Activated naive CD8-positive, alpha-beta T cell treated with anti-CD3 and anti-CD28 coated beads for 36 hours (primary cell): Measurements from ENCODE around the gene STAM. TPM values are rescaled to one million over a fixed set of nuclear protein-coding genes. Genes with fewer than 3 reads are reported as not detected.

Experiments
- DNase-seq: peaks from one replicate; pipeline ENCODE4 v3.0.0; 2021
- H3K27ac Mint-ChIP-seq: one replicate; pipeline ENCODE4 v1.8.0; 2022; ENCODE audit warnings: mild to moderate bottlenecking, moderate library complexity, mixed read lengths
- H3K27me3 Mint-ChIP-seq: one replicate; pipeline ENCODE4 v1.8.0; 2022; ENCODE audit warnings: mild to moderate bottlenecking, mixed read lengths
- H3K36me3 Mint-ChIP-seq: one replicate; pipeline ENCODE4 v1.8.0; 2021; ENCODE audit warnings: mild to moderate bottlenecking, mixed read lengths
- H3K4me1 Mint-ChIP-seq: one replicate; pipeline ENCODE4 v1.8.0; 2021; ENCODE audit warnings: mixed read lengths
- H3K4me3 Mint-ChIP-seq: one replicate; pipeline ENCODE4 v1.8.0; 2022; ENCODE audit warnings: mild to moderate bottlenecking, moderate library complexity, mixed read lengths
- H3K9me3 Mint-ChIP-seq: one replicate; pipeline ENCODE4 v1.8.0; 2022; ENCODE audit warnings: mixed read lengths
- total RNA-seq, 2 experiments: library from RNA; stranded (reverse); gene quantifications; one replicate each; pipeline ENCODE4 v1.2.3, GENCODE V29; 2021

STAM gene
- total RNA-seq, 2 experiments from 2014 or later: 21.6 to 22.7 TPM

DNA sequence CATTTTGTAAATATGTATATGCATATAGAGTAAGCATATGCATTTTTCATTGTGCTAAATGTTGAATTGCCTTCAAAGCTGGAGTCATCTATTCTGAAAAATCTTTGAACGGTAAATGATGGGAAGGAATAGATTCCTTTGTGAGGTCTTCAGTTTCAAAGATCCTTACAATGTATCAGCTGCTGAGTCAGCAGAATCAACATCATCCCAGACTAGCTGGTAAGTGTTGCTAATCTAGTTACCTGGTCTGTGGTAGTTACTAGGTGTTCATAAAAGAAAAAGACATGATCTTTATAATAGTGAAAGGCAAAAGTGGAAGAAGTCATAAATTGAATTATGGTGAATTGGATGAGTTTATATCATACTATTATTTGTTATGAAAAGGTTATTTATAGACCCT is 10.6 kb upstream of the STAM start:
- DNase-seq: no peak
- Mint-ChIP-seq H3K27me3 (no peaks in the 10 kb centered on the region), H3K4me3 (no peak overlapping the region), H3K36me3 (no peaks in the 10 kb centered on the region), H3K27ac (no peak overlapping the region), H3K9me3 (no peaks in the 10 kb centered on the region), H3K4me1 (no peaks in the 10 kb centered on the region)

GRCh38 chr10:17637869-17638268 is 6.1 kb upstream of the STAM start:
- no peak overlapping the region for H3K4me3 Mint-ChIP-seq
- H3K27me3 Mint-ChIP-seq: no peaks in the 10 kb centered on the region
- H3K9me3 Mint-ChIP-seq: no peaks in the 10 kb centered on the region
- DNase-seq: no peak
- peaks cover 1% of the 10 kb centered on the region for H3K4me1 Mint-ChIP-seq
- peaks cover 13% of the 10 kb centered on the region for H3K36me3 Mint-ChIP-seq
- no peak overlapping the region for H3K27ac Mint-ChIP-seq

DNA sequence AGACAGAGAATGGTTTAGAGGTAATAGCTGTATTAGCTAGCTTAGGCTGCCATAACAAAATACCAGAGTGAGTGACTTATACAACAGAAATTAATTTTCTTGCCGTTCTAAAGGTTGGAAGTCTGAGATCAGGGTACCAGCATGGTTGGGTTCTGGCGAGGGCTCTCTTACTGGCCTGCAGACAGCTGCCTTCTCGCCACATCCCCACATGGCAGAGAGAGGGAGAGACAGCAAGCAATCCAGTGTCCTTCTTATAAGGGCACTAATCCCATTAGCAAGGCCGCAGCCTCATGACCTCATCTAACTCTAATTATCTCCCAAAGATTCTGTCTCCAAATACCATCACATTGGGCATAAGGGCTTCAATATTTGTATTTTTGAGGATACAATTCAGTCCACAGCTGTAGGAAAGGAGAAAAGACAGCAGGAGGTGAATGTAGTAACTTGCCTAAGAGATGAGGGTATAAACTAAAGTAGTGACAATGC is 3.6 kb upstream of the STAM start:
- Mint-ChIP-seq H3K36me3 (peaks cover 24% of the 10 kb centered on the region), H3K9me3 (no peaks in the 10 kb centered on the region), H3K4me1 (peaks cover 9% of the 10 kb centered on the region), H3K27ac (no peak overlapping the region), H3K27me3 (no peaks in the 10 kb centered on the region), H3K4me3 (no peak overlapping the region)
- DNase-seq: no peak

DNA sequence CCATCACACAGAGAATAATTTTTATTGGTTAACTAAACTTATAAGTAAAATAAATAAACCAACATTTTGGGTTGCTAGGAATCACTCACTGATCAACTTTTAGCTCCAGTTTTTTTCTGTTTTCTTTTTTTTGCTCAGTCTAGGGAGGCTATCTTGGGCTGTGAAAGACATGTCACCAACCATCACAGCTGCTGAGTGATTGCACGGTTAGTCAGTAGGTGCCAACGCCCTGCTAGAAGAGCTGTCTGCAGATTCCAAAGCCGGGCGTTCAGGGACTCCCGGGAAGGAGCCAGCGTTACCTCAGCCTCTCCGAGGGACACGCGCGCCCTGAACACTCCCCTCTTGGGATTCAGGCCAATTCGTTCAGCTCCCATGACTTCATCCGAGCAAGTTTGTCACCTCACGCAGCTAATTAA is 604 bp upstream of the STAM start:
- H3K27me3 Mint-ChIP-seq: no peaks in the 10 kb centered on the region
- peak overlapping the region; percentile 100 for H3K27ac Mint-ChIP-seq
- H3K4me3 Mint-ChIP-seq: peak overlapping the region; percentile 96
- H3K9me3 Mint-ChIP-seq: peaks cover 4% of the 10 kb centered on the region
- peaks cover 36% of the 10 kb centered on the region for H3K4me1 Mint-ChIP-seq
- peaks cover 43% of the 10 kb centered on the region for H3K36me3 Mint-ChIP-seq
- DNase-seq: no peak

DNA sequence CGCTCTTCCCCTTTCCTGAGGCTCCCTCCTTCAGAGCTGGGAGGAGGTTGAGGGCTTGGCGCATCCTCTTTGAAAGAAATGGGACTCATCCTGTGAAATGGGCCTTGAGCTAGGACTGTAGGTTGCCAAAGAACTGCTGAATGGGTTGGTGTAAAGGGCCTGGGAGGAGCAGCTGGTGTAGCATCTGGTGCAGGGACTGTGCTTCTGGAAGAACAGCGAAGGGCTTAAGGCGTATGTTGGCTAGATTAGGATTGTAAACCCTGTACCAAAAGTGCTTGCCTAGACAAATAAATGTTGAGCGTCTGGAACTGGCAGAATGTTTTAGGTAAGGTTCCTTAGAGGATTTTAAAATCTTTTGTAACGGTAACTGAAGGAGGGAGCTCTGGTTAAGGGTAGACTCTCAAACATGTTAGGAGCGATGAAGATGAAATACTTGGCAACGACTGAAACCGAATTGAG is 563 bp downstream of the STAM start:
- H3K4me1 Mint-ChIP-seq: peaks cover 46% of the 10 kb centered on the region
- no peaks in the 10 kb centered on the region for H3K27me3 Mint-ChIP-seq
- DNase-seq: no peak
- peaks cover 53% of the 10 kb centered on the region for H3K36me3 Mint-ChIP-seq
- H3K4me3 Mint-ChIP-seq: peak overlapping the region; percentile 96
- peak overlapping the region; percentile 100 for H3K27ac Mint-ChIP-seq
- peaks cover 4% of the 10 kb centered on the region for H3K9me3 Mint-ChIP-seq

GRCh38 chr10:17645621-17646345 is 1.8 kb downstream of the STAM start:
- no peaks in the 10 kb centered on the region for H3K27me3 Mint-ChIP-seq
- H3K4me1 Mint-ChIP-seq: peaks cover 58% of the 10 kb centered on the region
- peak overlapping the region; percentile 100 for H3K27ac Mint-ChIP-seq
- peak overlapping the region; percentile 96 for H3K4me3 Mint-ChIP-seq
- DNase-seq: no peak
- peaks cover 4% of the 10 kb centered on the region for H3K9me3 Mint-ChIP-seq
- H3K36me3 Mint-ChIP-seq: peaks cover 61% of the 10 kb centered on the region

GRCh38 chr10:17647326-17647725 is 3.4 kb downstream of the STAM start:
- Mint-ChIP-seq H3K36me3 (peaks cover 69% of the 10 kb centered on the region), H3K4me1 (peaks cover 70% of the 10 kb centered on the region), H3K27ac (peak overlapping the region; percentile 57), H3K9me3 (peaks cover 6% of the 10 kb centered on the region), H3K4me3 (peak overlapping the region; percentile 34), H3K27me3 (no peaks in the 10 kb centered on the region)
- no peak for DNase-seq

DNA sequence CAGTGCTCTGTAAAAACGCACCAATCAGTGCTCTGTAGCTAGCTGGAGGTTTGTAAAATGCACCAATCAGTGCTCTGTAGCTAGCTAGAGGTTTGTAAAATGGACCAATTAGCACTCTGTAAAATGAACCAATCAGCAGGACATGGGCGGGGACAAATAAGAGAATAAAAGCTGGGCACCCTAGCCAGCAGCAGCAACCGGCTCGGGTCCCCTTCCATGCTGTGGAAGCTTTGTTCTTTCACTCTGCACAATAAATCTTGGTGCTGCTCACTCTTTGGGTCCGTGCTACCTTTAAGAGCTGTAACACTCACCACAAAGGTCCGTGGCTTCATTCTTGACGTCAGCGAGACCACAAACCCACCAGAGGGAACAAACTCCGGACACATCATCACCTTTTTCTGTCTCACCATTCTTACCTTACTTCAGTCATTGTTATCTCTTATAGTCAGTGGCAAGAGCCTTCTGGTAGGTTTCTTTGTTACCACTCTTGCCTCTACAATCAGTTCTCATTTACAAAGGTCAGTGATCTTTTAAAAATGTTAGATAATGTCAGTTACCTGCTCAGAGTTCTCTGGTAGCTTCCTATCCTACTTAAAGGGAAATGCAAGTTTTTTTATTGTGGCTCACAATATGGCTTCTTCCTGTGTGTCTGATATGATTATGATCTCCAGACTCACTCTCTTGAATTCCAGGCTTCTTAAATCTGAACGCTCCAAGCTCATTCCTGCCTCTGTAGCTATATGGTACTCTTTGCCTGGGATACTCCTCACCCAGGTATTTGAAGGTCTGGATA is 4.5 kb downstream of the STAM start:
- peaks cover 78% of the 10 kb centered on the region for H3K36me3 Mint-ChIP-seq
- peak overlapping the region; percentile 67 for H3K4me3 Mint-ChIP-seq
- peak overlapping the region; percentile 89 for H3K27ac Mint-ChIP-seq
- H3K4me1 Mint-ChIP-seq: peaks cover 74% of the 10 kb centered on the region
- no peaks in the 10 kb centered on the region for H3K27me3 Mint-ChIP-seq
- peaks cover 8% of the 10 kb centered on the region for H3K9me3 Mint-ChIP-seq
- DNase-seq: peak; percentile 70

- Mint-ChIP-seq H3K4me1 (peaks cover 75% of the 10 kb centered on the region), H3K27ac (peak overlapping the region; percentile 89), H3K27me3 (no peaks in the 10 kb centered on the region)
Observed at GRCh38 chr10:17649052-17649451, 5.1 kb downstream of the STAM start.

DNA sequence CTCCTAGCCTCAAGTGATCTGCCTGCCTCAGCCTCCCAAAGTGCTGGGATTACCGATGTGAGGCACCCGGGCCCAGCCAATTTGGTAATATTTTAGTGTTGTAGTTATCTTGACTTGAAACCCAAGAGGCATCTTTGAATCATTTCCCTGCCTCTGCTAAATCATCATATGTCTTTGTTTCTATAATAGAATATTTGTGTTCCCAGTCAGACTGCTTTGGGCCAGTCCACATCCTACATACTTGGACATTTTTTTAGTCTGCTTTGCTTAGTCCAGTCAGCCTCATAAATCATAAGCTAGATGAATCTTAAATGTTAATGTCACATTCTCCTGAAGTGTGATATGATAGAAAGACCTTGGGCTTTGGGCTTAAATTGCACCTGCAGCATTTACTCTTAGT is 5.9 kb downstream of the STAM start:
- peaks cover 77% of the 10 kb centered on the region for H3K4me1 Mint-ChIP-seq
- H3K27ac Mint-ChIP-seq: no peak overlapping the region
- H3K36me3 Mint-ChIP-seq: peaks cover 83% of the 10 kb centered on the region
- no peak overlapping the region for H3K4me3 Mint-ChIP-seq
- peaks cover 13% of the 10 kb centered on the region for H3K9me3 Mint-ChIP-seq
- H3K27me3 Mint-ChIP-seq: no peaks in the 10 kb centered on the region
- no peak for DNase-seq

More at GRCh38 chr10:17649052-17649451, 5.1 kb downstream of the STAM start:
- peak overlapping the region; percentile 67 for H3K4me3 Mint-ChIP-seq
- no peak for DNase-seq
- peaks cover 11% of the 10 kb centered on the region for H3K9me3 Mint-ChIP-seq
- H3K36me3 Mint-ChIP-seq: peaks cover 83% of the 10 kb centered on the region

- Mint-ChIP-seq H3K27ac (peak overlapping the region; percentile 25), H3K36me3 (peaks cover 84% of the 10 kb centered on the region), H3K9me3 (peaks cover 15% of the 10 kb centered on the region), H3K4me3 (no peak overlapping the region), H3K27me3 (no peaks in the 10 kb centered on the region), H3K4me1 (peaks cover 78% of the 10 kb centered on the region)
- no peak for DNase-seq
Observed at GRCh38 chr10:17650416-17650815, 6.5 kb downstream of the STAM start.

DNA sequence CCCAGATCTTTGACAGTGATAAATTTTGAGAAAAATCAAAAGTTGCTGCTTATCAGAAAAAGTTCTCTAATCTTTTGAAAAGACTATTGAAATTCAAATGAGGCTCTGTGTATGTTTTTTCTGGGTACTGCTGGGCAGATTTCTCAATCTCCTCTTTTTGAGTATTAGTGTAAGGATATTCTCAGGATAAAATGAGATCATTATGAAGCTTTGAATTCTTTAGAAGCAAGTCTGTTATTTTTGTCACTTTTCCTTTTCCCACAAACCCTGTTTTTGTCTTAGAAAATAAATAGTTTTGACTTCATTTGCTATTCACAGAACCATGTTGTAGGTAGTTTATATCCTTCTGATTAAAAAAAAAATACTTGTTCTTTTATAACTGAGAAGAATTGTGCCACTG is 7.9 kb downstream of the STAM start:
- Mint-ChIP-seq H3K4me1 (peaks cover 77% of the 10 kb centered on the region), H3K27ac (no peak overlapping the region), H3K27me3 (no peaks in the 10 kb centered on the region), H3K9me3 (peaks cover 20% of the 10 kb centered on the region), H3K4me3 (no peak overlapping the region), H3K36me3 (peaks cover 91% of the 10 kb centered on the region)
- DNase-seq: no peak

DNA sequence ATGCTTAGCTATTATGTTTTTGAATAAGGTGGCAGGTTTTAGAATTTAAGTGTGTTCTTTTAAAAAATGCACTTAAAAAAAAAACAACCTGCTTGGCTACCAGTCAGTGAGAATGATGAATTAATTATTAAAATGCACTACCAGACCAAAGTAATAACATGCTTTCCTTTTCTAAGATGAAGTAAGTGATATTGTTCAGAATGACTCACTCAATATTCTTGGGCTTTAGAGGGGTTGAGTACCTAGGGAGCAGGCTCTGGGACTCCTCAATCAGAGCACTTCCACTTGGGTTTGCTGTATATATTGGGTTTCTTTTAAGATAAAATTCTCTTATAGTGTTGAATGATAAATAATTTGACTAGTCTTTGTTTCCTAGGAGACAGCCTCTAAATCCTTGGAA is 8.6 kb downstream of the STAM start:
- Mint-ChIP-seq H3K4me1 (peaks cover 77% of the 10 kb centered on the region), H3K4me3 (no peak overlapping the region), H3K27ac (no peak overlapping the region), H3K9me3 (peaks cover 24% of the 10 kb centered on the region), H3K27me3 (no peaks in the 10 kb centered on the region), H3K36me3 (peaks cover 90% of the 10 kb centered on the region)
- DNase-seq: no peak

GRCh38 chr10:17655009-17655408 is 11.1 kb downstream of the STAM start:
- H3K4me3 Mint-ChIP-seq: no peak overlapping the region

GRCh38 chr10:17655567-17656146 is 11.7 kb downstream of the STAM start:
- no peaks in the 10 kb centered on the region for H3K27me3 Mint-ChIP-seq
- H3K36me3 Mint-ChIP-seq: peaks cover 71% of the 10 kb centered on the region
- DNase-seq: no peak
- H3K9me3 Mint-ChIP-seq: peaks cover 23% of the 10 kb centered on the region
- H3K4me3 Mint-ChIP-seq: no peak overlapping the region
- peaks cover 62% of the 10 kb centered on the region for H3K4me1 Mint-ChIP-seq
- H3K27ac Mint-ChIP-seq: peak overlapping the region; percentile 64

More at GRCh38 chr10:17655009-17655408, 11.1 kb downstream of the STAM start:
- H3K9me3 Mint-ChIP-seq: peaks cover 23% of the 10 kb centered on the region
- H3K27ac Mint-ChIP-seq: no peak overlapping the region
- peaks cover 78% of the 10 kb centered on the region for H3K36me3 Mint-ChIP-seq
- no peaks in the 10 kb centered on the region for H3K27me3 Mint-ChIP-seq
- DNase-seq: no peak
- H3K4me1 Mint-ChIP-seq: peaks cover 69% of the 10 kb centered on the region
